GM21786 (cell line): ENCODE results near the gene TAS2R30.
A peak's percentile ranks its signal among the peaks of the same experiment; 100 is the strongest.

Experiments used
- ATAC-seq: cut with Tn5 transposase; IDR thresholded peaks from one replicate; pipeline ENCODE4 v1.9.1; 2021; ENCODE audit not compliant: unreplicated experiment

The TAS2R30 gene, protein sequence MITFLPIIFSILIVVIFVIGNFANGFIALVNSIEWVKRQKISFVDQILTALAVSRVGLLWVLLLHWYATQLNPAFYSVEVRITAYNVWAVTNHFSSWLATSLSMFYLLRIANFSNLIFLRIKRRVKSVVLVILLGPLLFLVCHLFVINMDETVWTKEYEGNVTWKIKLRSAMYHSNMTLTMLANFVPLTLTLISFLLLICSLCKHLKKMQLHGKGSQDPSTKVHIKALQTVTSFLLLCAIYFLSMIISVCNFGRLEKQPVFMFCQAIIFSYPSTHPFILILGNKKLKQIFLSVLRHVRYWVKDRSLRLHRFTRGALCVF

DNA sequence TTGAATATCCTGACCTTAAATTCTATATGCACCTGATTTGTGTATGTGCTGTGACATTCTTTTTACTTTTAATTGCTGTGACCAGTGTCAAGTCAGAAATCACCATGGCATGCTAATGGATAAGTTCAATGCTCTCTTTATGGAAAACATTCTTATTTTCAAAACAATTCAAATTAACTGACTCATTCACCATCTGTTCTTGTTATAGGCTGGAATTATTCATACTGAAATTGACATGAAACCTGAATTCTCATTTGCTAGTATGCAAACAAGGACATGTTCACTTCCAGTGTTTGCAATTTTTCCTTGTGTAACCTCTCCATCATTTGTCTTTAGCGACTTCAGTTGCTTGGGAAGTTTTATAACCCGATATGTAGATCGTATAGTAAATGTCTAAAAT lies at the start of gene TAS2R30:
Gene TAS2R30 (minus strand): TSS at position 340 of the 400 bp plus-strand sequence. CDS start 400 bp downstream, outside the sequence.
- no peak for ATAC-seq

DNA sequence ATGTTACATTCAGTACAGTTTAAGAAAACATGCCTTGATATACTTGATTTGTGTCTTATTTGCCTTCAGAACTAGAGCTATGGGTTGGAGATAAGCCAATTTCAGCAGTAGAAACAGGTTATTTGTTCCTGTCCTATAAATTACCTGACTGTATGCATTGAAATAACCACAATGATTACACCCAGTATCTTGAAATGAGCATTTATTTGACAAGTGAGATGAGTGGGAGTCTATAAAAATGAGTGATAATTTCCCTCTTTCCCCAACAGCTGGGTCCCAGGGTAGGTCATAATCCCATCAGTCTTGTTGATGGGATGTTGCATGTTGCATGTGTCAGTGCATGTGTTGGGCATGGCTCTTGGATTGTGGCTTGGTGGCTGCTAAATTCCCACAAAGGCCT lies 48.6 kb upstream of the TAS2R30 start:
- ATAC-seq: no peak

DNA sequence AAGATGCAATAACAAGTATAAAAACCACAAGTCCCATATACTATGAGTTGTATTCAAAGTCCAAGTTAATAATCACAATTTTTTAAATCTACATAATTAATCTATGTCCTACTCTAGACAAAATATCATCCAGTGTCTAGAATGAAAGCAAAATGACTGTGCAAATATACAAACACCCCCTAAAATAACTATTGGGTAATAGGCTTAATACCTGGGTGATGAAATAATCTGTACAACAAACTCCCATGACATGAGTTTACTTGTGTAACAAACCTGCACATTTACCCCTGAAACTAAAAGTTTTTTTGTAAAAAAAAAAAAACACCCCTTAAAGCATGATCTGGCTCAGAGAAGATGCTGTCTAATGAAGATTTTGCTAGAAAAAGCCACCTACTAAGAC lies 48.1 kb upstream of the TAS2R30 start:
- ATAC-seq: no peak

DNA sequence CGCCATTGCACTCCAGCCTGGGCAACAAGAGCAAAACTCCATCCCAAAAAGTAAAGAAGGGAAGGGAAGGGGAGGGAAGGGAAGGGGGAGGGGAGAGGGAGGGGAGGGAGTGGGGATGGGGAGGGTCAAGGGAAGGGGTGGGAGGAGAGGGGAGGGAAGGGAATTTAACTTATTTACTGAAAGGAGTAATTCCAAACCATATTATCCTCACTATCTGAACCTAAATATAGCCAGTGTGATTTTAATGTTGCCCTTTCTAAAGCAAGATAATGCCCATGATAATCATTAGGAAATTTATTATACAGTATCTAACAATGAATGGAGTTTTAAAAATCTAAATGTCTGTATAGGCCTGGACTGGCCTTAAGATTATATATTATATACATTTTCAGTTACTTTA lies 43.8 kb upstream of the TAS2R30 start:
- no peak for ATAC-seq

DNA sequence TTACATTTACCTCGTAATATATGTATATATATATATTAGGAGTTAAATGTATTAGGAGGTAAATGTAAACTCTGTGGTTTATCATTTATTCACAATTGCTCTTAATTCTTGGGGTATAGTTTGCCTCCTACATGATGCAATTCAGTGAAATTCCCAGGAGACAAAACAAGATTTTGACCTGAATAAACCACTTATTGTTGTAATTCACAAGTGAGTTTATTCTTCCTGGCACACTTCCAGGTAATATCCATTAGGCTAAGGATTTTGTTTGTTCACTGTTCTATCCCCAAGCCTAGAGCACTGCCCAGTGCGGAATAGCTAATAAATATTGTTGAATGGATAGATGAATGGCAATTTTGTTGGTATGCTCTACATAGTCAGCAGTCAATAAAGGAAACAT lies 39.6 kb upstream of the TAS2R30 start:
- ATAC-seq: no peak

DNA sequence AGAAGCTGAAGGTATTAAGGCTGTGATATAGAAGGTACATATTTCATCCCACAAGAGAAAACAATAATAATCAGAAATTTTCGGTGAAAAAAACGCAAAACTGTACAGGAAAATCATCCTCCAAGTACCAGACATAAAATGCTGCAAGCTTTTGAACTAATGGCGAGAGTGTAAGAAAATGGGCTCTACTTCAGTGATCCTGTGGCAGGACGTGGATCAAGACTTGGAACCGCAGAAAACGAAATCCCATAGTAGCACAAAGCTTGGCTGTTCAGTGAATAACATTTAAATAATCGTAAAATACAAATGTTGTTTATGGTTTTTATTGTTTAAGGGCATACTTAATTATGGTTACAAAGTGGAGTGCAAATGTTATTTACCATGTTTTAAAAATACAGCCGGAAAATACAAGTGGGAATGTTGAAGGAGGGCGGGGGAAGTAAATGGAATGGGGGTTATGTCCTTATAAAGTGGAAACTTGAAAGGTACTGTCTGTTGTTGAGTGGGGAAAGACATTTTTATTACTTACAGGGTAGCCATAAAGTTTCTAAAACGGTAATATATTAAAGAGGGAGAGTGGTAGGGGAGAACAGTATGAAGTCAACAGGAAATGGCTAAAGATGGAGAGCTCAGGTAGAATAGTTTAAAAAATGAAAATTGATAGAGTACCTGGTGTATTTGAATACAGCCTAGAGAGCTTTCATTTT lies 37.7 kb upstream of the TAS2R30 start:
- no peak for ATAC-seq

DNA sequence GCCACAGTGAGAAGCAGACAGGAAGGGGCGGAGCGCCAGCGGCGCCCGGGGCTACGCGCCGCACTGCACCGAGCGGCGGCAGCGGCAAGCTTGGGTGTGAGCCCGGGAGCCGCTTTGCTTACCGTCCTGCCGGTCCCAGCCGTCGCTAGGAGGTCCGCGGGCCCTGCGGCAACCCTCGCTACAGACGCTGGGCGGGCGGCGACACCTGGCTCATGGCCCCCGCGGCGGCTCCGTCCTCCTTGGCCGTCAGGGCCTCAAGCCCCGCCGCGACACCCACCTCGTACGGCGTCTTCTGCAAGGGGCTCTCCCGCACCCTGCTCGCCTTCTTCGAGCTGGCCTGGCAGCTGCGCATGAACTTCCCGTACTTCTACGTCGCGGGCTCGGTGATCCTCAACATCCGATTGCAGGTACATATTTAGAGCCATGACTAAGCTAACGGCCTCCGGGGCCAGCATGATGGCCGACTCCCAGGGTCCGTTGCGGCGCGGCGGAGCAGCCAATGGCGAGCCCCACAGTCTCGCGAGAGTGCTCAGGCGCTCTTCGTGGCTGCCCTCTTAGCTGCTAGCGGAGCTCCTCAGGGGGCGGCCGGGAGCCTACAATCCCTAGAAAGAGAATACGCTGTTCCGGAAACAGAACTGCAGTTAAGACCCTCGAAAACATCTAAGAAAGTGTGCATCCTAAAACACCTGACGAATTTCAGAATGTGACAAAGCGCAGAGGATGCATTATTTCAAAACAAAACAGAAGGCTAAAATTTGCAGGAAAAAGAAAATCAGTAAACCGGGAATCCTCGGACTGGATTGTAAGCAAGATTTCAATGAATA lies 36.9 kb upstream of the TAS2R30 start, which contains the start of gene SMIM10L1:
Gene SMIM10L1 (plus strand): TSS at position 50 of the 824 bp plus-strand sequence. CDS start 163 bp downstream, at position 213.
- peak; percentile 96 for ATAC-seq

DNA sequence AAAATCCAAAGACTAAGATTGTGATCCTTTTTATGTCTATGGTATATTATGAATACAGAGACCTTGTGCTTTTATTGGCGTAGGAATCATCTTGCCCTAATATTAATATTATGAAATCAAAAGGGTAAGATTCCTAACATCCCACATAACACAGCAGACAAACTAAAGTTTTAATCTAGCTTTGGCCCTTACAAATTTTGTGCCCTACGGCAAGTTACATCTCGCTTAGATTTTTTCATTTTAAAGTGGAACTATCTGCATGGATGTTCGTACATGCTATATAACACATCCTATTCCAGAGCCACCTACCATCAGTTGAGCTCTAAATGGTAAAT lies 36.3 kb upstream of the TAS2R30 start:
- no peak for ATAC-seq

DNA sequence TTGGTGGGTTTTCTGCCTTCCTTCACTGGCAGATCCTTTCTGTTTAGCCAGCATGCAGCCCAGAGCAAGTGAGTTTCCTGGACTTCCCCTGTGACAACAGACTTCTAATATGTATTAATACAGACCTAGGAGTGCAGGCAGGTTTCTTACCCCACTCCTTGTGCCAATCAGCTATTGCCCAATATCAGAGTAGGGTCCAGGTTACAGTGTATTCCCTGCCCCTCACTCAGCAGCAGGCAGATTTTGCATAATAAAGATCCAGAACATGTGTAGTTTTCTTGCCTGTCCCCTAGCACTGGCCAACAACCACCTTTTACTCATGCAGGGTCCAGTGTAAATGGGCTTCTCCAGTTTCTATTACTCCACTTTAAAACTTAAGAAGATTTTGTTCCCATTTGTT lies 31.9 kb upstream of the TAS2R30 start:
- no peak for ATAC-seq

DNA sequence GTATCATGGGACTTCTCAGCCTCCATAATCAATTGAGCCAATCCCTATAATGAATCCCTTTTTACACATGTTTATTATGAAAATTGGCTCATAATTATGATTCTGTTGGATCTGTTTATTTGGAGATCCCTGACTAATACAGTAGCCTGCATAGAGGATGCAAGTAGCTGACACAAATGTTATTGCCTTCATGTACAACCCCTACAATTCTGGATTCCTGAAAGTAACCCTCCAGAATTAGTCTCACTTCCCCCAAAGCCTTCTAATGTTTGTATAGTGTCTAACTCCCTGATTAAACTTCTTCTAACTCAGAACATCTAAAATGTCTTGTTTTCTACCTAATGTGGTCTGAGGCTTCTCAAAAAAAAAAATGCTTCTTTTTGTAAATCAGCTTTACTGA lies 29.9 kb upstream of the TAS2R30 start:
- no peak for ATAC-seq

DNA sequence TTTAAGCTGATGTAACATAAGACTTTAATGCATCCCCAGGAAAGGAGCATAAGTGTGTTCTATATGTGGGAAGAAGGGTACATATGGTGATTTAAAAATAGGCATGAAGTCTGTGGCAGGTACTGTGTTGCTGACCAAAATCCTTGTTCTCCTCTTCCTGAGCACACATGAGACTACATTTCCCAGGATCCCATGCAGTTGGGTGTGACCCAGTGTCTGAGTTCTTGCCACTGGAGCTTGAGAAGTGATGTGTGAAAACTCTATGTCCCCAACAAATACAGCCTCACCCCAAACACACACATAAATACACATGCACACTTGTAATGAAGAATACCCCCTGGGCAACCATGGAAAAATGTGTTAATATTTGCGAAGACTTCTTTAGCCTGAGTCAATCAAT lies 28.1 kb upstream of the TAS2R30 start:
- no peak for ATAC-seq

DNA sequence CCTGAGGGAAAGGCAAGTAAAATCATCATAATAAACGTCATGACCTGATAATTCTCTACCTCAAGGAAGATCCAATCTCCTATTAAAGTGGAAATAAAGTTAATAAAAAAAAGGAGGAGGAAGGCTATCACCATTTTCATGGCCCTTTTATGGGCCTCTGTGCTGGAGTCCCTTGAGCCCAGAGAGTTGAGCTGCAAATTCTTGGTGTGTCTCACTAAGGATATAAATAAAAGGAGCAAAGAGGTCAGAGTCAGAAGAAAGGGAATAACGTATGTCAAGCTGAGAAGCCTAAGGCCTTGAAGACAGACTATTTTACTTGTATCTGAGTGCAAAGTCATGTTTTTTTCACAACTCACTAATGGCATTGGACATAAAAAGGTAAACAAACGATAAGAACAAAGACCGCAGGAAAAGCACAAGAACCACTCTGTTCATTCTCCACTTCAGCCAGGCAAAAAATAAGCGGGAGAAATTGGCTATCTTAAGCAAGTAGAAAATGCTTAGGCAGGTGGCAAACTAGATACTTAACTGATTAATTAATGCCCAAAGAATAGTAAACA lies 24.5 kb upstream of the TAS2R30 start:
- ATAC-seq: no peak

DNA sequence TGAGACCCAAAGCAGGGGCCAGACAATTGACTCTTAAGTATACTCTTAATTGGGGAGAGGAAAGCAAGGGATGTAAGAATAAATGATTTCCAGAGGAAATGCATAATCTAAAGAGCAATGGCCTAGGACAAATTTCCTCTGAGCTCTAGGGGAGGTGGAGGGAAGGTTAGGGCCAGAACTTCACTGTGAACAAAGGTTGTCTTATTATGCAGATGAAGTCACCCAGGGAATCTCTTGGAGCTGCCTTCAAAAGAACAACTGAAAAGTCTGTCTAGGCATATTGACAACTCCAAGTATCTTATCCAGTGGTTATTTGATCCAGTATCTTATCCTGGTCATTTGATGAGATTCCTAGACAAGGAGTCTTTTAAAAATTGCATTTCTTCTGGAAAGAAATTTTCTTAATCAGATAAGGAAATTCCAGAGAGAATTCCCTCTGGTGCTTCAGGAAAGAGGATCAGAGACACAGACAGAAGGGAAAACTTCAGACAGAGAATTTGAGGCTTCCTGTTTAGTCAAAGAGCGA lies 20.0 kb upstream of the TAS2R30 start:
- ATAC-seq: no peak

DNA sequence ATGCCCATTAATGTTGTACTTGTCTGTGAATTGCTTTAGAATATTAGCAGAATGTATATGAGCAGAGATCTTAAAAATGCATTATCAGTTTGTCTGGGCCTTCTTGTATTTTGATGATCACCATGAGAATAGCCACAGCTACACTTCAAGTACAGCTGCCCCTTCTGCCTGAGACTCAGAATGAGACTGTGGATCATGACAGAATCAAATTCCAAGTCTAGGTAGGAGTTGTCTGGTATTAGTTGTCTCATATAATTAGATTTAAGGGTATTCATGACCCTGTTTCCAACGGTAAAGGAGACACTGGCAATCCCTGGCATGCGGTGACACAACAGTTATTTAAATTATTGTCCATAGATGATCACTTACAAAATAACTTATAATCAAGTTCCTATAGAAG lies 18.3 kb upstream of the TAS2R30 start:
- ATAC-seq: no peak

DNA sequence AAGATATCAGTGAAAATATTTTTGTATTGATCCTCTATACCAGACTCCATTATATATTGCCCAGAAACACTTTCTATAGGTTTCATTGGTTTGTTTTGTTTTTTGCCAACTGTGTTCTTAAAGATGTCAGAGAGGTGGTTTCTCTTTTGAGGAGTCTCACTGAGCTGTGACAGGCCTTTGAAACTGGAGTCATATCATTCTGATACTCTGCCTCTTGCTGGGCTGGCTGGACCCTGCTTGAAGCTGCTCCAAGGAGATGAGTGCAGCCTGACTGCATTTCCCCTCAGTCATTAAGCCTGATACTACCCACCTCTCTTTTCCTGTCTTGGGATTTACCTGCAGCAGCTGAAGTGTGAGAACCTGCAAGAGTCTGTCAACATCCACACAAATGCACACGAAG lies 16.4 kb upstream of the TAS2R30 start:
- ATAC-seq: no peak

DNA sequence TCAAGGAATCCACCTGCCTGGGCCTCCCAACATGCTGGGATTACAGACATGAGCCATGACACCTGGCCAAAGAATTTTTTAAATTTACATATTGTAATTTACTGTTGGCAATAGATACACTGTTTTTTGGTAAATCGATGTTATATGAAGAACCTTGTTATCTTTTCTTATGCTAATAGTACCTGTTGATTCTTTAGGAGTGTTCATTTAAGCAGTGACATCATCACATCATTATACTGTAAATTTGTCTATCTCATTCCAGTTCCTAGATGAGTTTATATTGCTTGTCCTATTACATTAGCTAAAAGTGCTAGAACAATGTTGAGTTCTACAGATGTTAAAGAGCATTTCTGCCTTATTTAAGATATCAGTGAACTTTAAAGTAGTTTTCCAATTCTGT lies 13.0 kb upstream of the TAS2R30 start:
- no peak for ATAC-seq

DNA sequence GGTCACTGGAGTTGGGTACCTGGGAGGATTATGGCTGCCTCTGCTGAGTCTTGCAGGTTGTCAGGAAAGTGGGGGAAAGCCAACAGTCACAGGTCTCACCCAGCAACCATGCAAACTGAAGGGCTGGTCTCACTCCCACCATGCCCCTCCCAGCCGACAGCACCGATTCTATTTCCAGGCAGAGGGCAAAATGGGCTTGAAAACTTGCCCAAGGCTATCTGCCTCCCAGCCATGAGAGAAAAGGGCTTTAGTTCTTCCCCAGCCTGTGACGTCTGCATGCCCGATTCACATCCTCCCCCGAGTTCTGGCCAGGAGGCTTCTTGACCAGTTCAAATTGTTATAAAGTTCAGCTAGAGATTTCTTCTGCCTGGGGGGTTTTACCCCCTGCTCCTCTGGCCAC lies 9.9 kb upstream of the TAS2R30 start:
- ATAC-seq: no peak

DNA sequence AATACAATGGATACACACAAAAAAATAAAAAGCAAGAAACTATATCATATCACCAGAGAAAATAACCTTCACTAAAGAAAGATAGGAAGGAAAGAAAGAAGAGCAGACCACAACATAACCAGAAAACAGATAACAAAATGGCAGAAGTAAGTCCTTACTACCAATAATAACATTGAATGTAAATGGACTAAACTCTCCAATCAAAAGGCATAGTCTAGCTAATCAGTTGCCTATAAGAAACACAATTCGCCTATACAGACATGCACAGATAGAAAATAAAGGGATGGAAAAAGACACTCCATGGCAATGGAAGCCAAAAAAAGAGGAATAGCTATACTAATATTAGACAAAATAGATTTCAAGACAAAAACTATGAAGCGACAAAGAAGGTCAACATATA lies 8.9 kb upstream of the TAS2R30 start:
- no peak for ATAC-seq

DNA sequence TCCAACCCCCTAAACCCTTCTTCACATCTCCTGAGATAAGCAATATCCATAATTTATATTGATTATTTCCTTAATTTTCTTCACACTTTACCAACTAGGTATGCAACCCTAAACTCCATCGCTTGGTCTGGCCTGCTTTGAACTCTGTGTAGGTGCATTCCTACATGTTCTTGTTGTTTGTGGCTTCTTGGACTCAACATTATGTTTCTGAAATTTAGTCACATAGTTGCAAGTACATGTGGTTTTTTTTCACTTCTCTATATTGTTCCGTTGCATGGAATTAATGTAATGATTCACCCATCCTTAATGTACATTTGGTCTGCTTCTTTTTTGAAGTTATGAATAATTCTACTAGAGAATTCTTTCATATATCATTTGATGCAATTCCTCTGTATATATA lies 1.6 kb upstream of the TAS2R30 start:
- no peak for ATAC-seq

DNA sequence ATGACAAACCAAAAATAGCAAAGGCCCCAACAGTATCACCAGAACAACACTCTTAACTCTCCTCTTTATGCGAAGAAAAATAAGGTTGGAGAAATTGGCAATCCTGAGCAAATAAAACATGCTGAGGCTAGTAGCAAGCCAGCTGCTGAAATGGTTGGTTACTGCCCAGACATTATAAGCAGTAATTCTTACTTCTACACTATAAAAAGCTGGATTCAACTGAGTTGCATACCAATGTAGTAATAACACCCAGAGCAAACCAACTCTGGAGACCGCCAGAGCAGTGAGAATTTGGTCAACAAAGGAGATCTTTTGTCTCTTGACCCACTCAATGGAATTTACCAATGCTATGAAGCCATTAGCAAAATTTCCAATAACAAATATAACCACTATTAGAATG lies 628 bp downstream of the TAS2R30 start:
- ATAC-seq: no peak

DNA sequence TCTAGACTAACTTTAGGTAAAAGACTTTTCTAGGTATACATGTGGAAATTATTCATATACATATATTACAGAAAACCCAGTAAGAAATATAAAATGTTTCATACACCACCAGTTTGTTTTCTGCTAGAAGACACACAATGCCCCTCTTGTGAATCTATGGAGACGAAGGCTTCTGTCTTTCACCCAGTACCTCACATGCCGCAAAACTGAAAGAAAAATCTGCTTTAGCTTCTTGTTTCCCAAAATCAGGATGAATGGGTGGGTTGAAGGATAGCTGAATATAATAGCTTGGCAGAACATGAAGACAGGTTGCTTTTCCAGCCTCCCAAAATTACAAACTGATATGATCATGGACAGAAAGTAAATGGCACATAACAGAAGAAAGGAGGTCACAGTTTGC lies 1.3 kb downstream of the TAS2R30 start:
- no peak for ATAC-seq
